ENCODE data around the gene SLMAP. TPM values are rescaled to one million over a fixed set of nuclear protein-coding genes. Genes with fewer than 3 reads are reported as not detected.

SLMAP gene
- total RNA-seq, 3 donors from 2014 or later (not counting 1 experiment from before 2014, with no cell fraction given), result 79.4 to 98.6 (median 89.0) TPM

GRCh38 chr3:57746156-57747010 is 9.7 kb upstream of the SLMAP start:
- 92% methylated on average over 4 of the region's 17 CpGs for whole genome bisulfite sequencing (ENCODE audit: insufficient coverage)
- H3K9me3 ChIP-seq (ENCODE audit: control insufficient read depth, insufficient read depth, low read length), result no peaks in the 10 kb centered on the region
- Mint-ChIP-seq H3K4me1 (no peaks in the 10 kb centered on the region), H3K27ac (no peak overlapping the region), H3K9me3 (no peaks in the 10 kb centered on the region), H3K36me3 (no peaks in the 10 kb centered on the region), H3K27me3 (ENCODE audit: low read depth in 2 of 2) (no peaks in the 10 kb centered on the region), H3K4me3 (no peak overlapping the region)
- no peak for ATAC-seq
- intact Hi-C loops (cut with micrococcal nuclease), result no loop called here
- no peak overlapping the region for H3K4me3 ChIP-seq (ENCODE audit: low read length)
- H3K27me3 ChIP-seq (ENCODE audit: control insufficient read depth, insufficient read depth, low read length), result no peaks in the 10 kb centered on the region
- H3K36me3 ChIP-seq (ENCODE audit: control insufficient read depth, insufficient read depth, low read length), result no peaks in the 10 kb centered on the region
- H3K27ac ChIP-seq (ENCODE audit: low read length), result no peak overlapping the region
- no peak for TF ChIP-seq CTCF (IDR thresholded peaks at IDR 0.05)
- no peaks in the 10 kb centered on the region for H3K4me1 ChIP-seq (ENCODE audit: control insufficient read depth, insufficient read depth, low read length)
- no peak for DNase-seq

- Mint-ChIP-seq H3K27me3 (ENCODE audit: low read depth in 2 of 2) (no peaks in the 10 kb centered on the region), H3K4me3 (no peak overlapping the region), H3K9me3 (no peaks in the 10 kb centered on the region), H3K27ac (no peak overlapping the region), H3K4me1 (no peaks in the 10 kb centered on the region), H3K36me3 (no peaks in the 10 kb centered on the region)
- ATAC-seq, result no peak
- no peak overlapping the region for H3K27ac ChIP-seq (ENCODE audit: low read length)
- H3K9me3 ChIP-seq (ENCODE audit: control insufficient read depth, insufficient read depth, low read length), result no peaks in the 10 kb centered on the region
- no peaks in the 10 kb centered on the region for H3K27me3 ChIP-seq (ENCODE audit: control insufficient read depth, insufficient read depth, low read length)
- H3K4me3 ChIP-seq (ENCODE audit: low read length), result no peak overlapping the region
- DNase-seq, result no peak
- intact Hi-C loops (cut with micrococcal nuclease), result no loop called here
- H3K36me3 ChIP-seq (ENCODE audit: control insufficient read depth, insufficient read depth, low read length), result no peaks in the 10 kb centered on the region
- WGBS (ENCODE audit: insufficient coverage), result 87% methylated on average over 9 of the region's 9 CpGs
- no peaks in the 10 kb centered on the region for H3K4me1 ChIP-seq (ENCODE audit: control insufficient read depth, insufficient read depth, low read length)
- no peak for TF ChIP-seq CTCF (IDR thresholded peaks at IDR 0.05)
Observed at GRCh38 chr3:57749542-57749941, 6.6 kb upstream of the SLMAP start.

- no peak overlapping the region for H3K4me3 ChIP-seq (ENCODE audit: low read length)
- no peak for DNase-seq
- Mint-ChIP-seq H3K27ac (no peak overlapping the region), H3K4me3 (no peak overlapping the region), H3K4me1 (peaks cover 4 to 9% of the 10 kb centered on the region in 2 donors), H3K27me3 (ENCODE audit: low read depth in 2 of 2) (no peaks in the 10 kb centered on the region), H3K36me3 (no peaks in the 10 kb centered on the region), H3K9me3 (no peaks in the 10 kb centered on the region)
- no peaks in the 10 kb centered on the region for H3K9me3 ChIP-seq (ENCODE audit: control insufficient read depth, insufficient read depth, low read length)
- ATAC-seq, result no peak
- H3K4me1 ChIP-seq (ENCODE audit: control insufficient read depth, insufficient read depth, low read length), result peaks cover 7% of the 10 kb centered on the region
- H3K27ac ChIP-seq (ENCODE audit: low read length), result no peak overlapping the region
- H3K27me3 ChIP-seq (ENCODE audit: control insufficient read depth, insufficient read depth, low read length), result no peaks in the 10 kb centered on the region
- no peak for TF ChIP-seq CTCF (IDR thresholded peaks at IDR 0.05)
- intact Hi-C loops (cut with micrococcal nuclease), result no loop called here
- H3K36me3 ChIP-seq (ENCODE audit: control insufficient read depth, insufficient read depth, low read length), result no peaks in the 10 kb centered on the region
Observed at GRCh38 chr3:57752307-57752706, 3.8 kb upstream of the SLMAP start.

- Histone ChIP-seq H3K9me3 (ENCODE audit: control insufficient read depth, insufficient read depth, low read length) (no peaks in the 10 kb centered on the region), H3K36me3 (ENCODE audit: control insufficient read depth, insufficient read depth, low read length) (no peaks in the 10 kb centered on the region), H3K27ac (ENCODE audit: low read length) (no peak overlapping the region), H3K4me3 (ENCODE audit: low read length) (no peak overlapping the region), H3K4me1 (ENCODE audit: control insufficient read depth, insufficient read depth, low read length) (peaks cover 14% of the 10 kb centered on the region), H3K27me3 (ENCODE audit: control insufficient read depth, insufficient read depth, low read length) (no peaks in the 10 kb centered on the region)
- H3K4me3 Mint-ChIP-seq, result no peak overlapping the region
- H3K9me3 Mint-ChIP-seq, result no peaks in the 10 kb centered on the region
- H3K27me3 Mint-ChIP-seq (ENCODE audit: low read depth in 2 of 2), result no peaks in the 10 kb centered on the region
- DNase-seq (no peak), ATAC-seq (no peak)
- intact Hi-C loops (cut with micrococcal nuclease), result no loop called here
- H3K36me3 Mint-ChIP-seq, result no peaks in the 10 kb centered on the region
- H3K27ac Mint-ChIP-seq, result no peak overlapping the region
- TF ChIP-seq CTCF (IDR thresholded peaks at IDR 0.05), result no peak
- peaks cover 12 to 16% of the 10 kb centered on the region in 2 donors for H3K4me1 Mint-ChIP-seq
Observed at GRCh38 chr3:57753016-57753415, 3.1 kb upstream of the SLMAP start.
